Measurements from ENCODE around the gene POLR3E.
"Not testable (repeated sequence)": the region's sequence is repeated elsewhere in the genome, so short reads cannot be mapped to it uniquely, and the experiment has no call there.

Gene POLR3E

GRCh38 chr16:22293137-22294106, 3.8 kb upstream of the POLR3E start:
- ATAC-seq (no peak), DNase-seq (no peak)

GRCh38 chr16:22296225-22297113, 740 bp upstream of the POLR3E start:
- DNase-seq (no peak), ATAC-seq (no peak)

- DNase-seq = peak; percentile 73
- ATAC-seq = peak; percentile 50
Observed at GRCh38 chr16:22297871-22298733, 893 bp downstream of the POLR3E start.

- ATAC-seq = no peak
- DNase-seq = no peak
Observed at GRCh38 chr16:22299036-22299435, 1.8 kb downstream of the POLR3E start.

- DNase-seq (peak; percentile 48), ATAC-seq (no peak)
Observed at GRCh38 chr16:22300427-22301071, 3.3 kb downstream of the POLR3E start.

- not testable (repeated sequence) for ATAC-seq, DNase-seq
Observed at GRCh38 chr16:22301423-22301822, 4.2 kb downstream of the POLR3E start.

- no peak for DNase-seq
- no peak for ATAC-seq
Observed at GRCh38 chr16:22302776-22303363, 5.7 kb downstream of the POLR3E start.

GRCh38 chr16:22304411-22304810, 7.2 kb downstream of the POLR3E start:
- ATAC-seq = no peak

GRCh38 chr16:22306788-22307187, 9.6 kb downstream of the POLR3E start:
- no peak for DNase-seq
- no peak for ATAC-seq

More at GRCh38 chr16:22304411-22304810, 7.2 kb downstream of the POLR3E start:
- no peak for DNase-seq

GRCh38 chr16:22307838-22308237, 10.6 kb downstream of the POLR3E start:
- no peak for DNase-seq
- ATAC-seq = no peak

GRCh38 chr16:22308824-22309520, 11.8 kb downstream of the POLR3E start:
- ATAC-seq (no peak), DNase-seq (no peak)

GRCh38 chr16:22311520-22311919, 14.3 kb downstream of the POLR3E start:
- no peak for ATAC-seq
- no peak for DNase-seq

GRCh38 chr16:22312897-22313781, 15.9 kb downstream of the POLR3E start:
- DNase-seq = no peak
- no peak for ATAC-seq

- no peak for ATAC-seq
- no peak for DNase-seq
Observed at GRCh38 chr16:22313876-22314470, 16.8 kb downstream of the POLR3E start.

- DNase-seq = no peak
- ATAC-seq = no peak
Observed at GRCh38 chr16:22314661-22315626, 17.7 kb downstream of the POLR3E start.

GRCh38 chr16:22315979-22316378, 18.8 kb downstream of the POLR3E start:
- DNase-seq (no peak), ATAC-seq (no peak)

- DNase-seq = no peak
Observed at GRCh38 chr16:22316411-22316811, 19.2 kb downstream of the POLR3E start.

More at GRCh38 chr16:22316411-22316811, 19.2 kb downstream of the POLR3E start:
- no peak for ATAC-seq
